Measurements from ENCODE around the gene PDE3A. TPM values are rescaled to one million over a fixed set of nuclear protein-coding genes. Genes with fewer than 3 reads are reported as not detected.

PDE3A gene
- total and polyA plus RNA-seq, 4 donors = 1.5 to 15.8 (median 3.4) TPM

DNA sequence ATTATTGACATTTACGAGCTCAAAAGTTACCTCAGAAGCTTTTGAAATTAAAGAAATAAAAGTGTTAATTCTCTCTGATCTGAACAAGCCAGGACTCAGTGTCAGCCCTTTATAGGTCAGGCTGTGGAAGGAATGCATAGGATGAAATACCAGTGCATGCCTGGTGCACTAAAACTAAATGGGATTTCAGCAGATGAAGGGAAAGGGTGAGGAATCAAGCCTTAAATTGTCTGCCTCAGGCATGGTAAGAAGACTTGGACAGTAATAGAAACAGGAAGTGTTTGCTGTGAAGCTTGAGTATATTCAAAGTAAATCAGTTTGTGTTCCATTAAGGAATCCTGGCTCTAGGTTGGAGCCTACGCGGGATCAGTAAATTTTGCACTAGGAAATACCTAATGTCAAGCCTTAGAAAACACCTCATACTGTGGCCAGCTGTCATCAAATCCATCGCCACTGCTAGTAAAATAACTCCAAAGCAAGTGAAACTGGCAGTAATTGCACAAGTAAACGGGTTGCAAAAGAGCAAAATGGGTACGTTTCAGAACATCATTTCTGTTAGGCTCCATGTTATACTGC lies 76.3 kb downstream of the PDE3A start:
- no peak for ATAC-seq (ENCODE audit: insufficient read depth, low FRiP score)
- WGBS, 2 donors = 72 to 77% methylated on average over 6 of the region's 6 CpGs
- Histone ChIP-seq H3K9me3 (ENCODE audit: control insufficient read depth in 4 of 4, insufficient read depth in 3 of 4, low read length in 3 of 4) (no peaks in the 10 kb centered on the region), H3K4me3 (no peak overlapping the region), H3K27me3 (ENCODE audit: control insufficient read depth in 3 of 3, insufficient read depth in 3 of 3, low read length in 2 of 3) (no peaks in the 10 kb centered on the region), H3K27ac (ENCODE audit: low read depth in 1 of 2, low read length in 1 of 2) (peak overlapping the region in 1 of 2 donors; percentile 68), H3K4me1 (ENCODE audit: control insufficient read depth in 5 of 5, insufficient read depth in 5 of 5, low read length in 5 of 5) (peaks cover 0 to 27% (median 0%) of the 10 kb centered on the region in 5 donors), H3K9ac (ENCODE audit: insufficient read depth in 1 of 2, low read length in 2 of 2) (no peak overlapping the region), H3K36me3 (ENCODE audit: control insufficient read depth in 4 of 4, insufficient read depth in 4 of 4, low read length in 4 of 4) (no peaks in the 10 kb centered on the region)
- DNase-seq = no peak
- TF ChIP-seq, protein P1, sequence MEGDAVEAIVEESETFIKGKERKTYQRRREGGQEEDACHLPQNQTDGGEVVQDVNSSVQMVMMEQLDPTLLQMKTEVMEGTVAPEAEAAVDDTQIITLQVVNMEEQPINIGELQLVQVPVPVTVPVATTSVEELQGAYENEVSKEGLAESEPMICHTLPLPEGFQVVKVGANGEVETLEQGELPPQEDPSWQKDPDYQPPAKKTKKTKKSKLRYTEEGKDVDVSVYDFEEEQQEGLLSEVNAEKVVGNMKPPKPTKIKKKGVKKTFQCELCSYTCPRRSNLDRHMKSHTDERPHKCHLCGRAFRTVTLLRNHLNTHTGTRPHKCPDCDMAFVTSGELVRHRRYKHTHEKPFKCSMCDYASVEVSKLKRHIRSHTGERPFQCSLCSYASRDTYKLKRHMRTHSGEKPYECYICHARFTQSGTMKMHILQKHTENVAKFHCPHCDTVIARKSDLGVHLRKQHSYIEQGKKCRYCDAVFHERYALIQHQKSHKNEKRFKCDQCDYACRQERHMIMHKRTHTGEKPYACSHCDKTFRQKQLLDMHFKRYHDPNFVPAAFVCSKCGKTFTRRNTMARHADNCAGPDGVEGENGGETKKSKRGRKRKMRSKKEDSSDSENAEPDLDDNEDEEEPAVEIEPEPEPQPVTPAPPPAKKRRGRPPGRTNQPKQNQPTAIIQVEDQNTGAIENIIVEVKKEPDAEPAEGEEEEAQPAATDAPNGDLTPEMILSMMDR (IDR thresholded peaks at IDR 0.05; ENCODE audit: control extremely low read depth, extremely low read depth) = no peak

DNA sequence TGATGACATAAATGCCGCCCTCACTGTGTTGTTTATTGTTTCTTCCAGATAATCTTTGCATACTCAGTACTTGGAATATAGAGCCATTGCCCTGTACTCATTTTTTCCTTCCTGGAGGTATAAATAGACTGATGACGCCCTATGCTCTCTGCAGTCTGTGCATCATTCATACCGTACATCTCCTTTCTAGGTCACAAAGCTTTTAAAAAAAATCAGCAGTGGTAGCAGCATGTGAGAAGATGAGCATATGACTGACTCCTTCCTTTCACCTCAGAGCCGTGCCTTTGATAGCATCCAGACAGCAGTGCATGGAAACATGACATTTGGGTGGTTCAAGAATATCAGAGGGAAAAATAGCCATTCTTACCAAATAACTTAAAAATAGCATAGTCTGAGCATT lies 77.3 kb downstream of the PDE3A start:
- H3K9me3 ChIP-seq (ENCODE audit: control insufficient read depth in 4 of 4, insufficient read depth in 3 of 4, low read length in 3 of 4) = no peaks in the 10 kb centered on the region
- H3K36me3 ChIP-seq (ENCODE audit: control insufficient read depth in 4 of 4, insufficient read depth in 4 of 4, low read length in 4 of 4) = no peaks in the 10 kb centered on the region
- no peak overlapping the region for H3K4me3 ChIP-seq
- H3K9ac ChIP-seq (ENCODE audit: insufficient read depth in 1 of 2, low read length in 2 of 2) = no peak overlapping the region
- WGBS, 2 donors = 61 to 77% methylated on average over 4 of the region's 4 CpGs
- TF ChIP-seq, protein P1 (IDR thresholded peaks at IDR 0.05; ENCODE audit: control extremely low read depth, extremely low read depth) = no peak
- ATAC-seq (ENCODE audit: insufficient read depth, low FRiP score) (no peak), DNase-seq (no peak)
- peaks cover 0 to 25% (median 0%) of the 10 kb centered on the region in 5 donors for H3K4me1 ChIP-seq (ENCODE audit: control insufficient read depth in 5 of 5, insufficient read depth in 5 of 5, low read length in 5 of 5)
- peak overlapping the region in 1 of 2 donors; percentile 82 for H3K27ac ChIP-seq (ENCODE audit: low read depth in 1 of 2, low read length in 1 of 2)
- H3K27me3 ChIP-seq (ENCODE audit: control insufficient read depth in 3 of 3, insufficient read depth in 3 of 3, low read length in 2 of 3) = no peaks in the 10 kb centered on the region

DNA sequence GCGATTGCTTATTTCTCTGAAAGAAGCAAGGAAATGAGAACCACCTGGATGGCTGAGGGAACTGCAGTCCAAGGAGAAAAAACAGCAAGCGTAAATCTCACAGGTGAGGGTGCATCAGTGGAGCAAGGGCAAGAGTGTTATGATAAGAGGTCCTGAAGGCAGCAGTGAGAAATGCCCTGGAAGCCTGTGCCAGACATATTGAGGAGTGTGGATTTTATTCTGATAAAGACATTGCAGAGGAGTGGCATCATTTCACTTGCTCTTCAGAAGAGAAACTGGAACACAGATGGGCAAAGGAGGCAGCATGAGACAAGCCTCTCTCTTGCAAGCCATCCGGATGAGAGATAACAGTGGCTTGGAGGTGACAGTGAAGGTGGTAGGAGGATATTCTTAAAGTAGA lies 78.5 kb downstream of the PDE3A start:
- Histone ChIP-seq H3K36me3 (ENCODE audit: control insufficient read depth in 4 of 4, insufficient read depth in 4 of 4, low read length in 4 of 4) (no peaks in the 10 kb centered on the region), H3K9me3 (ENCODE audit: control insufficient read depth in 4 of 4, insufficient read depth in 3 of 4, low read length in 3 of 4) (no peaks in the 10 kb centered on the region), H3K27ac (ENCODE audit: low read depth in 1 of 2, low read length in 1 of 2) (peak overlapping the region in 1 of 2 donors; percentile 82), H3K27me3 (ENCODE audit: control insufficient read depth in 3 of 3, insufficient read depth in 3 of 3, low read length in 2 of 3) (no peaks in the 10 kb centered on the region), H3K9ac (ENCODE audit: insufficient read depth in 1 of 2, low read length in 2 of 2) (no peak overlapping the region), H3K4me3 (no peak overlapping the region), H3K4me1 (ENCODE audit: control insufficient read depth in 5 of 5, insufficient read depth in 5 of 5, low read length in 5 of 5) (peaks cover 0 to 22% (median 0%) of the 10 kb centered on the region in 5 donors)
- no peak for ATAC-seq (ENCODE audit: insufficient read depth, low FRiP score)
- no peak for DNase-seq
- TF ChIP-seq, protein P1 (IDR thresholded peaks at IDR 0.05; ENCODE audit: control extremely low read depth, extremely low read depth) = no peak
- 81 to 90% methylated on average over 3 of the region's 3 CpGs for WGBS, 2 donors

DNA sequence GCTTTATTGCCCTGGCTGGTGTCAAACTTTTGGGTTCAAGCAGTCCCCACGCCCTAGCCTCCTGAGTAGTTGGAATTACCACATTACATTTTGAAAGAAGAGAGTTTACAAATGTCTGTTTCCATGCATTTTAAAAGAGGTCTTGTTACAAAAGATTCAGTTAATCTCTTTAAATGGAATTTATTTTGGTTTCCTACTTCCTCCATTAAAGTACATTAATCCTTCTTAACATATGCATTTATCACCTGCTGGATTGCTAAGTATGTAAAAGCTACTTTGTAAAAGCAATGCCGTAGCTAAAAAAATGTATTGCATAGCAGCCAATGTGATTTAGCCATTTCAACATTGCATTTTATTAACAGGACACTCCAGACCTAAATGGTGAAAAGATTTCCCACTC lies 80.4 kb downstream of the PDE3A start:
- no peak overlapping the region for H3K27ac ChIP-seq (ENCODE audit: low read depth in 1 of 2, low read length in 1 of 2)
- H3K36me3 ChIP-seq (ENCODE audit: control insufficient read depth in 4 of 4, insufficient read depth in 4 of 4, low read length in 4 of 4) = no peaks in the 10 kb centered on the region
- TF ChIP-seq, protein P1 (IDR thresholded peaks at IDR 0.05; ENCODE audit: control extremely low read depth, extremely low read depth) = no peak
- H3K4me1 ChIP-seq (ENCODE audit: control insufficient read depth in 5 of 5, insufficient read depth in 5 of 5, low read length in 5 of 5) = peaks cover 0 to 27% (median 0%) of the 10 kb centered on the region in 5 donors
- H3K4me3 ChIP-seq = no peak overlapping the region
- H3K27me3 ChIP-seq (ENCODE audit: control insufficient read depth in 3 of 3, insufficient read depth in 3 of 3, low read length in 2 of 3) = no peaks in the 10 kb centered on the region
- H3K9ac ChIP-seq (ENCODE audit: insufficient read depth in 1 of 2, low read length in 2 of 2) = no peak overlapping the region
- no peak for ATAC-seq (ENCODE audit: insufficient read depth, low FRiP score)
- DNase-seq = no peak
- H3K9me3 ChIP-seq (ENCODE audit: control insufficient read depth in 4 of 4, insufficient read depth in 3 of 4, low read length in 3 of 4) = no peaks in the 10 kb centered on the region
- WGBS, 2 donors = 85% methylated on average over 2 of the region's 2 CpGs

Data from lung (tissue), 12 donors.